Right ventricle myocardium superior (tissue), 1 donor: ENCODE results near the gene SCAF4. TPM values are rescaled to one million over a fixed set of nuclear protein-coding genes. Genes with fewer than 3 reads are reported as not detected.
"Not testable (repeated sequence)": the region's sequence is repeated elsewhere in the genome, so short reads cannot be mapped to it uniquely, and the experiment has no call there.

Experiments
- ATAC-seq: fragments of 200-7000 bp; cut with Tn5 transposase; one replicate; pipeline ENCODE4 v1.9.1; 2020; ENCODE audit warnings: mild to moderate bottlenecking; ENCODE audit not compliant: poor library complexity
- DNase-seq: peaks from one replicate; pipeline ENCODE4 v3.0.0-alpha.2; 2020
- intact Hi-C: fragments of 100-400 bp; cut with DNase I; formaldehyde crosslinking; loops from one replicate; pipeline ENCODE4 v1.11.2; 2022
- total RNA-seq: library from RNA; stranded (reverse); fragmentation: NEBNext Ultra II Directional; extraction: Animal tissue kit (Norgen Biotek cat#: 25700); gene quantifications from one replicate; pipeline ENCODE4 v1.2.1, GENCODE V29; 2021
- donor health status: DM: no; HTN: yes; CAD: no; lungs with severe emphysema.

SCAF4 gene
- total RNA-seq, 1 donor from 2014 or later, result 15.4 TPM

- intact Hi-C loops, result no loop called here
- ATAC-seq (peak; percentile 78), DNase-seq (no peak)
Observed at GRCh38 chr21:31686272-31686915, 45.5 kb downstream of the SCAF4 start.

GRCh38 chr21:31684918-31685317 is 47.0 kb downstream of the SCAF4 start:
- DNase-seq (no peak), ATAC-seq (no peak)
- intact Hi-C loops, result no loop called here

GRCh38 chr21:31683029-31683428 is 48.9 kb downstream of the SCAF4 start:
- ATAC-seq, result no peak
- intact Hi-C loops, result no loop called here
- no peak for DNase-seq

- DNase-seq, result no peak
- intact Hi-C loops, result no loop called here
- ATAC-seq, result no peak
Observed at GRCh38 chr21:31682620-31683019, 49.3 kb downstream of the SCAF4 start.

- intact Hi-C loops, result no loop called here
- ATAC-seq (no peak), DNase-seq (no peak)
Observed at GRCh38 chr21:31678478-31678877, 53.4 kb downstream of the SCAF4 start.

GRCh38 chr21:31677047-31677446 is 54.9 kb downstream of the SCAF4 start:
- DNase-seq (no peak), ATAC-seq (no peak)
- intact Hi-C loops, result no loop called here

- no peak for DNase-seq
- intact Hi-C loops, result no loop called here
- ATAC-seq, result no peak
Observed at GRCh38 chr21:31675960-31676359, 56.0 kb downstream of the SCAF4 start.

DNA sequence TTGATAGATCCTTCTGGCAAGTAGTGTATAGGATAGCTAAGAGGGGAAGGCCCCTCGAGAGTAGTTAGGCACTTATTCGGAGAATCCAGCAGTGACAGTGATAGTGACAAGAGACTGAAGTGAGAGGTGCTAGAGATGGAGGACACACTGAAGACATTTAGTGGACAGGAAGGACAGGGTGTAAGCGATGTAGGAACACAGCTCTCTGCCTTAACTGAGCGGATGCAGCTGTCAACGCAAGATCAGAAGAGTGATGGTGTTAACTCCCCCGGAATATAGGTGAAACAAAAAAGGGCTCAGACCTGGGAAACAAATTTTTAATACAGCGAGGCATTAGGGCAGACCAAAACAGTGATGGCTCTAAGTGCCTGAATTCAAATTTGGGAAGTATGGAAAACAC is 56.6 kb downstream of the SCAF4 start:
- intact Hi-C loops, result no loop called here
- ATAC-seq (no peak), DNase-seq (no peak)

DNA sequence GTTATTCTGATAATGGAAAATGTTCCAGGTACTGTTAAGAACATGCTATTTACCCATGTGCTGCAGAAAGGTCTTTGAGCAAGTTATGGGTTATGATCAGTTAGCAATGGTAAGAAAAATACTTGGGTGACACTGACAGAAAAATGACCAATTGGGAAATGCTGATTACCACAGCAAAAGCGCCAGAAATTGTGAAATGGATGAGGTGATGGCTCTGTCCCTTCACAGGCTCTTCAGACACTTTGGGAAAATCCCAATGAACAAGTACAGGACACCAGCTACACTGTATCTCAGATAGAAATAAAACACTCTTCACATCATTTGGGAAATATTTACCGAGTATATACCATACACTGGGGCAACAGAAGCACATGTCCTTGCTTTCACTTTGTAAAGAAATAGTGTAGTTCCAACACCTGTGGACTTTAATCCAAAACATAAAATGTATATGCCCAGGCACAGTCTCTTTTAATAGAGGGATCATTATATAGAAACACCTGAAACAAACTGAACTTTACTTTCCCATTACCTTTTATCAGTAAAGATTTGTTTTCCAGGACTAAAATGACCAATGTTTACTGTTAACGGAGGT is 58.5 kb downstream of the SCAF4 start:
- no peak for DNase-seq
- no peak for ATAC-seq
- intact Hi-C loops, result no loop called here

DNA sequence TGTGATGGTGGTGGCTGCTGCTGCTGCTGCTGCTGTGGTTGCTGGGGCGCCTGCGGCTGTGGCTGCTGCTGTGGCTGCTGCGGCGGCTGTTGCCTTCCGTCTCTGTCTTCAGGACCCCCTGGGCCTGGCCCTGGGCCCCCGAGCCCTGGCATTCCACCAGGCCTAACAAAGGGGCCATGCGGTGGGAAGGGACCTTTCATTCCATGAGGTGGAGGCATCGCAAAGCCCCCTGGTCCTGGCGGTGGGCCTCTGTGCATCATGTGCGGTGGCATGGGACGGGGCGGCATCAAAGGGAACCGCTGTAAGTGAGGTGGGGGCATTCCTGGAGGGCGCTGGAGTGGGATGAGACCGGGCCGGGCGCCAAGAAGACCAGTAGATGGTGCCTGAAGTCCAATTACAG is 60.0 kb downstream of the SCAF4 start:
- ATAC-seq, result no peak
- DNase-seq, result no peak
- intact Hi-C loops, result no loop called here

- DNase-seq (no peak), ATAC-seq (no peak)
- intact Hi-C loops, result no loop called here
Observed at GRCh38 chr21:31671146-31671716, 60.7 kb downstream of the SCAF4 start.

DNA sequence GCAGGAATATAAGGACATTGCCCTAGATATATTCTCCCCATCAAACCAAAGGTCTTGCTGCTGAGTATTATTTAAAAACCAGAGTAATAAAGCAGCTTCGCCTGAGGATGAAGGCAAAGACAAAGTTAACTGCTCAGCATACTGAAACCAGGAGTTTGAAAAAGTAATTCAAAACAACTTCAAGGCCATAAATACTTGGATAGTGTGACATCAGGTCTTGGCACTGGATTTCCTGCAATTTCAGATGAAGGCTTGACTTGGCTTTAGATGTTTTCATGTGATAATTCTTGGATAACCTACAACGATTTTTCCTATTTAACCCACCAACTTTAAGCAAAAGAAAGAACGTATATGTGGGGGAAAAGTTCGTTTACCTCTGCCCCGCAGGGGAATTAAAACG is 61.8 kb downstream of the SCAF4 start:
- intact Hi-C loops, result no loop called here
- ATAC-seq (no peak), DNase-seq (no peak)

- no peak for ATAC-seq
- no peak for DNase-seq
- intact Hi-C loops, result no loop called here
Observed at GRCh38 chr21:31668651-31669491, 63.0 kb downstream of the SCAF4 start.

GRCh38 chr21:31667639-31668038 is 64.3 kb downstream of the SCAF4 start:
- ATAC-seq, result no peak
- DNase-seq, result no peak
- intact Hi-C loops, result no loop called here

- ATAC-seq (no peak), DNase-seq (no peak)
- intact Hi-C loops, result no loop called here
Observed at GRCh38 chr21:31667132-31667531, 64.8 kb downstream of the SCAF4 start.

DNA sequence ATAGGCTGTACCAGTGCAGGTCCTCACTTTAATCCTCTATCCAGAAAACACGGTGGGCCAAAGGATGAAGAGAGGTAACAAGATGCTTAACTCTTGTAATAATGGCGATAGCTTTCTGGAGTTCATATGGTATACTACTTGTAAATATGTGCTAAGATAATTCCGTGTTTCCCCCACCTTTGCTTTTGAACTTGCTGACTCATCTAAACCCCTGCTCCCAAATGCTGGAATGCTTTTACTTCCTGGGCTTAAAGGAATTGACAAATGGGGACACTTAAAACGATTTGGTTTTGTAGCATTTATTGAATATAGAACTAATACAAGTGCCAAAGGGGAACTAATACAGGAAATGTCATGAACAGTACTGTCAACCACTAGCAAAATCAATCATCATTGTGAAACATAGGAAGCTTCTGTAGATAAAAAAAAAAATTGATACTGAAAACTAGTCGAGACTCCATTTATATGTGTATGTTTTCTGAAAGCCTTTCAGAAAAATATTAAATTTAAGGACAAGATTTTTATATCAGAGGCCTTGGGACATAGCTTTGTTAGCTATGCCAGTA is 65.4 kb downstream of the SCAF4 start:
- ATAC-seq, result no peak
- intact Hi-C loops, result no loop called here
- DNase-seq, result no peak

DNA sequence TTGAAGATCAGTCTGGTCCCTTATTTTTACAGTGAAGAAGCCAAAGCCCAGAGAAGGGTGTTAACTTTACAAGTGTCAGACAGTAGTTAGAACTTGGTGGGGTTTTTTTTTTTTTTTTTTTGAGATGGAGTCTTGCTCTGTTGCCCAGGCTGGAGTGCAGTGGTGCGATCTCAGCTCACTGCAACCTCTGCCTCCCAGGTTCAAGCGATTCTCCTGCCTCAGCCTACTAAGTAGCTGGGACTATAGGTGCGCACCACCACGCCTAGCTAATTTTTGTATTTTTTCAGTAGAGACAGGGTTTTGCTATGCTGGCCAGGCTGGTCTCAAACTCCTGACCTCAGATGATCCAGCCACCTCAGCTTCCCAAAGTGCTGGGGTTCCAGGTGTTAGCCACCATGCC is 66.0 kb downstream of the SCAF4 start:
- DNase-seq, intact Hi-C loops, ATAC-seq: not testable (repeated sequence)

- DNase-seq, result no peak
- intact Hi-C loops, result no loop called here
- peak; percentile 10 for ATAC-seq
Observed at GRCh38 chr21:31665397-31665796, 66.5 kb downstream of the SCAF4 start.

- no peak for DNase-seq
- intact Hi-C loops, result no loop called here
Observed at GRCh38 chr21:31663584-31664249, 68.2 kb downstream of the SCAF4 start.

More at GRCh38 chr21:31663584-31664249, 68.2 kb downstream of the SCAF4 start:
- ATAC-seq, result no peak
